Ascending aorta (tissue), 2 donors: ENCODE measurements around the gene NUDT2. TPM values are rescaled to one million over a fixed set of nuclear protein-coding genes. Genes with fewer than 3 reads are reported as not detected.
"Not testable (repeated sequence)": the region's sequence is repeated elsewhere in the genome, so short reads cannot be mapped to it uniquely, and the experiment has no call there.

ENCODE experiments used
- DNase-seq, 2 donors: peaks; one replicate each; pipeline ENCODE4 v3.0.0-alpha.2; 2019; ENCODE audit warnings: low spot score in 2 of 2
- H3K27ac ChIP-seq, 2 donors: fragments of 200-600 bp; sonication (generic); one replicate each; pipeline ENCODE4 v1.5.1; 2016 to 2017; ENCODE audit warnings: mild to moderate bottlenecking in 1 of 2
- H3K27me3 ChIP-seq: fragments of 200-600 bp; sonication (generic); one replicate; pipeline ENCODE4 v1.5.1; 2017
- H3K36me3 ChIP-seq, 2 donors: fragments of 200-600 bp; sonication (generic); one replicate each; pipeline ENCODE4 v1.5.1; 2016
- H3K4me1 ChIP-seq, 2 donors: fragments of 200-600 bp; sonication (generic); one replicate each; pipeline ENCODE4 v1.5.1; 2016 to 2017; ENCODE audit warnings: mild to moderate bottlenecking in 1 of 2
- H3K4me3 ChIP-seq, 2 donors: fragments of 200-600 bp; sonication (generic); one replicate each; pipeline ENCODE4 v1.5.1; 2016 to 2017; ENCODE audit warnings: mild to moderate bottlenecking in 1 of 2
- H3K9me3 ChIP-seq, 2 donors: fragments of 200-600 bp; sonication (generic); one replicate each; pipeline ENCODE4 v1.5.1; 2016
- CTCF ChIP-seq, 3 experiments: fragments of 200-600 bp in 2 of 3; fragments of 450-650 bp in 1 of 3; sonication (generic) in 2 of 3; IDR thresholded peaks; one replicate each; pipeline ENCODE4 v1.5.1; 2016 to 2019; ENCODE audit warnings: antibody characterized with exemption in 3 of 3, mild to moderate bottlenecking in 1 of 3, moderate library complexity in 1 of 3
- intact Hi-C: fragments of 100-400 bp; cut with DNase I; formaldehyde crosslinking; loops from one replicate; pipeline ENCODE4 v1.15.1; 2023
- total RNA-seq: library from RNA; depleted of rRNA; stranded (reverse); fragments of >200 nt; gene quantifications from one replicate; pipeline ENCODE4 v1.1.0, GENCODE V29; 2016

The NUDT2 gene
- total RNA-seq, 1 donor from 2014 or later, result not detected

GRCh38 chr9:34292552-34292951 lies 36.8 kb upstream of the NUDT2 start:
- Histone ChIP-seq H3K27me3 (no peaks in the 10 kb centered on the region), H3K9me3 (no peaks in the 10 kb centered on the region), H3K4me1 (no peaks in the 10 kb centered on the region), H3K4me3 (no peak overlapping the region), H3K27ac (no peak overlapping the region), H3K36me3 (no peaks in the 10 kb centered on the region)
- TF ChIP-seq CTCF (IDR thresholded peaks at IDR 0.05), result no peak
- no peak for DNase-seq
- intact Hi-C loops, result no loop called here

GRCh38 chr9:34301064-34301463 lies 28.3 kb upstream of the NUDT2 start:
- H3K36me3 ChIP-seq, H3K27ac ChIP-seq, H3K9me3 ChIP-seq, intact Hi-C loops, H3K4me1 ChIP-seq, DNase-seq, H3K27me3 ChIP-seq, H3K4me3 ChIP-seq: not testable (repeated sequence)

GRCh38 chr9:34308316-34308715 lies 21.1 kb upstream of the NUDT2 start:
- DNase-seq, H3K27ac ChIP-seq, H3K9me3 ChIP-seq, intact Hi-C loops, H3K27me3 ChIP-seq, H3K4me1 ChIP-seq, H3K36me3 ChIP-seq, H3K4me3 ChIP-seq: not testable (repeated sequence)

- no peak for DNase-seq
- no peak overlapping the region for H3K4me3 ChIP-seq
- no peak for TF ChIP-seq CTCF (IDR thresholded peaks at IDR 0.05)
- no peaks in the 10 kb centered on the region for H3K9me3 ChIP-seq
- intact Hi-C loops, result no loop called here
- no peak overlapping the region for H3K27ac ChIP-seq
- H3K36me3 ChIP-seq, result no peaks in the 10 kb centered on the region
- H3K27me3 ChIP-seq, result no peaks in the 10 kb centered on the region
- H3K4me1 ChIP-seq, result no peaks in the 10 kb centered on the region
These were observed 19.2 kb upstream of the NUDT2 start for GRCh38 chr9:34310215-34310614.

GRCh38 chr9:34311499-34312185 lies 17.7 kb upstream of the NUDT2 start:
- Histone ChIP-seq H3K4me1 (no peaks in the 10 kb centered on the region), H3K4me3 (no peak overlapping the region), H3K27ac (no peak overlapping the region), H3K9me3 (no peaks in the 10 kb centered on the region), H3K36me3 (no peaks in the 10 kb centered on the region), H3K27me3 (no peaks in the 10 kb centered on the region)
- TF ChIP-seq CTCF (IDR thresholded peaks at IDR 0.05), result no peak
- no peak for DNase-seq
- intact Hi-C loops, result no loop called here

GRCh38 chr9:34317436-34317835 lies 11.9 kb upstream of the NUDT2 start:
- Histone ChIP-seq H3K9me3 (no peaks in the 10 kb centered on the region), H3K4me3 (no peak overlapping the region), H3K4me1 (no peaks in the 10 kb centered on the region), H3K27ac (no peak overlapping the region), H3K27me3 (no peaks in the 10 kb centered on the region), H3K36me3 (no peaks in the 10 kb centered on the region)
- intact Hi-C loops, result no loop called here
- no peak for DNase-seq
- TF ChIP-seq CTCF (IDR thresholded peaks at IDR 0.05), result no peak
